ENCODE data around the gene C1GALT1C1. TPM values are rescaled to one million over a fixed set of nuclear protein-coding genes. Genes with fewer than 3 reads are reported as not detected.

The C1GALT1C1 gene
- total RNA-seq, 1 experiment from 2014 or later = 22.1 TPM

DNA sequence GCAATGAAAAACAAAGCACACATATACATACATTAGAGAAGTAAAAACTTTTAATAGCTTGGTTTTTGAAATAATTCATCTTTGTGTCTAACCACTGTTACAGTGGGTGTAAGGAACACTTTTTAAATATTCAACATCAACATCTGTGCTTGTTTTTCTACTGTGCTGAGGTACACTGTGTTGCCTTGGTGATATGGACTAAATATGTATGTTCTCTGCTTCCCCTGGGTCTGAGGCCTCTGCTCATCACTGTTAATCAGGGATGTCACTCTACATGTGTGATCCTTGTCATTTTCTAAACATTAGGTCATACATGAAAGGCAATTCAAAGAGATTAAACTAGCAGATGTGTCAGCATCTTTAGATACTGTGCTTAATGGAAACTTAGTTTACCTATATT, 15.0 kb downstream of the C1GALT1C1 start:
- no peaks in the 10 kb centered on the region for H3K27me3 ChIP-seq
- no peaks in the 10 kb centered on the region for H3K9me3 ChIP-seq
- peaks cover 15% of the 10 kb centered on the region for H3K36me3 ChIP-seq
- no peak for DNase-seq
- no peak overlapping the region for H3K4me3 ChIP-seq

DNA sequence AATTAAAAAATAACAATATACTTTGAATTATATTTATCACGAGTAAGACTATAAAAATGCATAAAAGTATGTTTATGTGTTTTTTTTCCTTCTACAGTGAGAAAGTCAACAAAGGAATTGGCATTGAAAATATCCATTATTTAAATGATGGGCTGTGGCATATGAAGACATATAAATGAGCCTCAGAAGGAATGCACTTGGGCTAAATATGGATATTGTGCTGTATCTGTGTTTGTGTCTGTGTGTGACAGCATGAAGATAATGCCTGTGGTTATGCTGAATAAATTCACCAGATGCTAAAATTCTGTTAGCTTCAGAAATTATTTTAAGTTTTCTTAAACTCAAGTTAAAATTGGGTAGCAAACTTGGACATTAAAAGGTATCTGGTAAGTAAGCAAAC, 17.8 kb downstream of the C1GALT1C1 start:
- H3K36me3 ChIP-seq = peaks cover 19% of the 10 kb centered on the region
- H3K4me3 ChIP-seq = no peak overlapping the region
- no peaks in the 10 kb centered on the region for H3K27me3 ChIP-seq
- H3K9me3 ChIP-seq = no peaks in the 10 kb centered on the region
- no peak for DNase-seq

DNA sequence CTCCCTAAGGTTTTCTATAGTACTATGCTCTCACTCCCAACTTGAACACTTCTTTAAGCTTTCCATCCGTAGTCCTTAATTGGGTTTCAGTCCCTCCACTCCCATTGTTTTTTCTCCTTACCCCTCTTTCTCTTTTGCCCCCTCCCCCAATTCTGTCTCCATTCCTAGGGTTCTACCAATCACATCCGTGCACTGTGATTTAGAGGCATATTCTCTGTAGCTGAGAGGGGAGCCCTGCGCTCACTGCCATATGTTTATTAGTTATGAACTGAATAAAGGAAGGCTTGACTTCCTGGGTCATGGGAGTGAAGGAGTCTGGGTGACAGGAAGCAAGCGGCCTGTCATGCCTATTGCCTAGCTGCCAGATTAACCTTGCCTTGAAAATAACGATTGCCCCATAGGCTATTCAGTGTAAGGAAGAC, 25.5 kb downstream of the C1GALT1C1 start:
- no peaks in the 10 kb centered on the region for H3K9me3 ChIP-seq
- DNase-seq = peak; percentile 11
- H3K36me3 ChIP-seq = peaks cover 15% of the 10 kb centered on the region
- H3K4me3 ChIP-seq = peak overlapping the region; percentile 83
- H3K27me3 ChIP-seq = no peaks in the 10 kb centered on the region

DNA sequence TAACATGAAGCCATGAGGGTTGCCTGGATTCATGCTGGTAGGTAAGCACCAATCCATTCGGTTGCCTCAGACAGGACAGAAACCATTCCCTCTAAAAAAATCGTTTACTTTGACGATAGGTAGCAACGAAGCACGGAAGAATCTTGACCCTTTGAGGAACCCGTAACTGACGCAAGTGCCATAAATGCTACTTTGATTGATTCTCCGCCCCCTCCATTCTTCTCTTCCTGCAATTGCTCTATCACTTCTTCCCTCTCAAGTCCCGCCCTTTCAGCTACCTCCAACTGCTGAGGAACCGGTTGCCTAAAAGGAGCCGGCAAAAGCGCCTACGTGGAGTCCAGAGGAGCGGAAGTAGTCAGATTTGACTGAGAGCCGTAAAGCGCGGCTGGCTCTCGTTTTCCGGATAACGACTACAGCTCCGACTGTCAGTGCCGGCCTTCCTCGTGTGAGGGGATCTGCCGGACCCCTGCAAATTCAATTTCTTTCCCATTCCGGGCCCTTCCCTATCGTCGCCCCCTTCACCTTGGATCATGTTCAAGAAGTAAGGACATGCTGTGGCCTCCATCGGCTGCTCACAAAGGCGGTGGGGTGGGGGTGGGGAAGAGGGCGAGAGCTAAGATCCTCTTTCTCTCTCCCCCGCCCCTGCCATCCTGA, 26.0 kb downstream of the C1GALT1C1 start, which contains the start of gene MCTS1:
TSS of gene MCTS1 (plus strand) at position 395 of the 654 bp plus-strand sequence. CDS start at position 531, 136 bp downstream.
- Histone ChIP-seq H3K4me3 (peak within 1 kb of the TSS; percentile 83), H3K36me3 (peaks cover 14% of the 10 kb centered on the region), H3K27me3 (no peaks in the 10 kb centered on the region), H3K9me3 (no peaks in the 10 kb centered on the region)
- DNase-seq = peak; percentile 93

DNA sequence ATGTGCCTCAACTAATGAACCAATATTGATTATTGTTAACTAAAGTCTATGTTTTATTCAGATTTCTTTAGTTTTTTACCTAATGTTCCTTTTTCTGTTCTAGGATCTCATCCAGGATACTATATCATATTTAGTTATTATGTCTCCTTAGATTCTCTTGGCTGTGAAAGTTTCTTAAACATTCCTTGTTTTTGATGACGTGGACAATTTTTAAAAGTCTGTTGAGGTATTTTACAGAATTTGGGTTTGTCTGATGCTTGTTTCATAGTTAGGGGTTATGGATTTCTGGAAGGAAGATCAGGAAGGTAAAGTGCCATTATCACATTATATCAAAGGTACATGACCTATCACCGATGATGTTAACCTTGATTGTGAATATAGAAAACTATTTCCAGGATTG, 44.2 kb downstream of the C1GALT1C1 start:
- no peak overlapping the region for H3K4me3 ChIP-seq
- H3K27me3 ChIP-seq = no peaks in the 10 kb centered on the region
- H3K9me3 ChIP-seq = no peaks in the 10 kb centered on the region
- DNase-seq = no peak
- H3K36me3 ChIP-seq = no peaks in the 10 kb centered on the region

Other genes starting within 250 kb of the C1GALT1C1 start
- 78.8 and 87.1 TPM in 2 replicates for gene LAMP2, start 160.8 kb downstream of the C1GALT1C1 start, total RNA-seq (2014; rRNA removed; shearing (Covaris generic); ENCODE audit: low replicate concordance)
- gene CUL4B, start 69.1 kb downstream of the C1GALT1C1 start, total RNA-seq (2014; rRNA removed; shearing (Covaris generic); ENCODE audit: low replicate concordance) = 19.0 and 22.3 TPM in 2 replicates
- gene MCTS1, start 26.0 kb downstream of the C1GALT1C1 start, total RNA-seq (2014; rRNA removed; shearing (Covaris generic); ENCODE audit: low replicate concordance) = 130 and 189 TPM in 2 replicates
- gene CT47B1, start 245.8 kb upstream of the C1GALT1C1 start, total RNA-seq (2014; rRNA removed; shearing (Covaris generic); ENCODE audit: low replicate concordance) = not detected in 2 replicates